Neutrophil (primary cell): Measurements from ENCODE around the gene TRPV3.

Experiments used
- H3K27ac ChIP-seq: fragments of 200-600 bp; sonication (generic); 2 replicates; pipeline ENCODE4 v1.5.1; 2016; ENCODE audit warnings: mild to moderate bottlenecking, moderate library complexity
- H3K27me3 ChIP-seq: fragments of 200-600 bp; sonication (generic); 2 replicates; pipeline ENCODE4 v1.6.0; 2016; ENCODE audit warnings: mild to moderate bottlenecking
- H3K36me3 ChIP-seq: fragments of 200-600 bp; sonication (generic); 2 replicates; pipeline ENCODE4 v1.5.1; 2017
- H3K4me1 ChIP-seq, 2 experiments: fragments of 200-600 bp in 1 of 2; sonication (generic) in 1 of 2; 1 replicate in 1 of 2; 2 replicates in 1 of 2; pipeline versions ENCODE4 v1.5.1 to v1.6.1; 2013 to 2016; ENCODE audit warnings: low read depth in 1 of 2, low read length in 1 of 2, mild to moderate bottlenecking in 1 of 2, moderate library complexity in 1 of 2; ENCODE audit not compliant: control insufficient read depth in 1 of 2, insufficient read depth in 1 of 2
- H3K4me3 ChIP-seq, 2 experiments: fragments of 200-600 bp in 1 of 2; sonication (generic) in 1 of 2; 1 replicate in 1 of 2; 2 replicates in 1 of 2; pipeline ENCODE4 v1.5.1; 2013 to 2016; ENCODE audit warnings: low read depth in 1 of 2, low read length in 1 of 2, mild to moderate bottlenecking in 1 of 2, moderate library complexity in 1 of 2
- H3K9me3 ChIP-seq: fragments of 200-600 bp; sonication (generic); 2 replicates; pipeline ENCODE4 v1.5.1; 2016
- TF ChIP-seq, protein P1 (sequence below): fragments of 200-600 bp; sonication (generic); IDR thresholded peaks from 2 replicates; pipeline ENCODE4 v1.5.1; 2016; ENCODE audit warnings: antibody characterized with exemption

TRPV3 gene

DNA sequence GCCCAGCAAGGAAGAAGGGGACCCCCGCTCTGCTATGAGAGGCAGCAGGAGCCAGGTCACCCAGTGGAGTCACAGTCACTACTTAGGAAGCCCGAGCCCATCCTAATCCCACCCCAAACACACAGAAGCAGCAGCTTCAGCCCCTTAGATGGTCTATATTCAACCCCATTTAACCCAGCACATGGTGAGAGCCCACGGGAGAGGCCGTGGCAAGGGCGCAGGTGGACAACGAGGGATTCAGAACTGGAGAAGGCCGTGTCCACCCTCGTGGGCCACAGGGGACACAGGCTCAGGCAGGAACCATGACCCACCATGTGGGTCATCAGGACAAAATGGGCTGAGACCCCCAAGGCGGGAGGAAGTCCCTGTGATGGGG is 1.6 kb upstream of the TRPV3 start:
- H3K27ac ChIP-seq: no peak overlapping the region
- H3K27me3 ChIP-seq: peaks cover 14% of the 10 kb centered on the region
- H3K9me3 ChIP-seq: no peaks in the 10 kb centered on the region
- no peaks in the 10 kb centered on the region for H3K4me1 ChIP-seq
- no peak overlapping the region for H3K4me3 ChIP-seq
- H3K36me3 ChIP-seq: no peaks in the 10 kb centered on the region
- TF ChIP-seq, protein P1, sequence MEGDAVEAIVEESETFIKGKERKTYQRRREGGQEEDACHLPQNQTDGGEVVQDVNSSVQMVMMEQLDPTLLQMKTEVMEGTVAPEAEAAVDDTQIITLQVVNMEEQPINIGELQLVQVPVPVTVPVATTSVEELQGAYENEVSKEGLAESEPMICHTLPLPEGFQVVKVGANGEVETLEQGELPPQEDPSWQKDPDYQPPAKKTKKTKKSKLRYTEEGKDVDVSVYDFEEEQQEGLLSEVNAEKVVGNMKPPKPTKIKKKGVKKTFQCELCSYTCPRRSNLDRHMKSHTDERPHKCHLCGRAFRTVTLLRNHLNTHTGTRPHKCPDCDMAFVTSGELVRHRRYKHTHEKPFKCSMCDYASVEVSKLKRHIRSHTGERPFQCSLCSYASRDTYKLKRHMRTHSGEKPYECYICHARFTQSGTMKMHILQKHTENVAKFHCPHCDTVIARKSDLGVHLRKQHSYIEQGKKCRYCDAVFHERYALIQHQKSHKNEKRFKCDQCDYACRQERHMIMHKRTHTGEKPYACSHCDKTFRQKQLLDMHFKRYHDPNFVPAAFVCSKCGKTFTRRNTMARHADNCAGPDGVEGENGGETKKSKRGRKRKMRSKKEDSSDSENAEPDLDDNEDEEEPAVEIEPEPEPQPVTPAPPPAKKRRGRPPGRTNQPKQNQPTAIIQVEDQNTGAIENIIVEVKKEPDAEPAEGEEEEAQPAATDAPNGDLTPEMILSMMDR: no peak

DNA sequence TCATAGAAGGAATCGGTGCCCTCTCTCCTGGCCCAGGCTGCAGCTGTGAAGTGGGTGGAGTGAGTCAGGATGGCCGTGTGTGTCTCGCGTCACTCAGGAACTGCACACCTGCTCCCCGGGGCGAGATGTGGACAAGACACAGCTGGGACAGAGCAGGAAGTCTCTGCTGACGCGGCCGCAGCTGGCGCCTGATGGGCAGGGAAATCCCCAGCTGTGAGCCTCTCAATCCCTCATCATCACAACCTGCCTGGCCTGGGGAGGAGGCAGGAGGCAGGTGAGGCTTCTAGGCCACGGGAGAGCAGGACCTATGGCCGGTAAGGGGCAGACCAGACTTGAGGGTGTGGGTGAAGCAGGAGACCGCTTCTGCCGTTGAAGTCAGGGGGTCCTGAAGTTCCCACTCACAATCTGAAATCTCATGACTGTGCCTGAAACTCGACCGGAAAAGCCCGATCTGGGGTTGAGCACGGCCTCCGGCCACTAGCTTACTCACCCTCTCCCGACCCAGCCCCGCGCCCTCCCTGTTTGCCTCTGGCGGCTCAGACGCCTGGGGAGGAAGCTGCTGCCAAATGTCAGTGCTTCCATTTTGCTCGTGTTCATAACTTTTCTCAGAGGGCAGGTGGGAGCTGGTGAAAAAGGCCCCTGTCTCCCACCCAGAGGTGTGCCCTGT is 1.1 kb upstream of the TRPV3 start:
- Histone ChIP-seq H3K36me3 (no peaks in the 10 kb centered on the region), H3K27ac (no peak overlapping the region), H3K4me3 (no peak overlapping the region), H3K9me3 (no peaks in the 10 kb centered on the region), H3K4me1 (no peaks in the 10 kb centered on the region), H3K27me3 (peaks cover 14% of the 10 kb centered on the region)
- TF ChIP-seq, protein P1: no peak

DNA sequence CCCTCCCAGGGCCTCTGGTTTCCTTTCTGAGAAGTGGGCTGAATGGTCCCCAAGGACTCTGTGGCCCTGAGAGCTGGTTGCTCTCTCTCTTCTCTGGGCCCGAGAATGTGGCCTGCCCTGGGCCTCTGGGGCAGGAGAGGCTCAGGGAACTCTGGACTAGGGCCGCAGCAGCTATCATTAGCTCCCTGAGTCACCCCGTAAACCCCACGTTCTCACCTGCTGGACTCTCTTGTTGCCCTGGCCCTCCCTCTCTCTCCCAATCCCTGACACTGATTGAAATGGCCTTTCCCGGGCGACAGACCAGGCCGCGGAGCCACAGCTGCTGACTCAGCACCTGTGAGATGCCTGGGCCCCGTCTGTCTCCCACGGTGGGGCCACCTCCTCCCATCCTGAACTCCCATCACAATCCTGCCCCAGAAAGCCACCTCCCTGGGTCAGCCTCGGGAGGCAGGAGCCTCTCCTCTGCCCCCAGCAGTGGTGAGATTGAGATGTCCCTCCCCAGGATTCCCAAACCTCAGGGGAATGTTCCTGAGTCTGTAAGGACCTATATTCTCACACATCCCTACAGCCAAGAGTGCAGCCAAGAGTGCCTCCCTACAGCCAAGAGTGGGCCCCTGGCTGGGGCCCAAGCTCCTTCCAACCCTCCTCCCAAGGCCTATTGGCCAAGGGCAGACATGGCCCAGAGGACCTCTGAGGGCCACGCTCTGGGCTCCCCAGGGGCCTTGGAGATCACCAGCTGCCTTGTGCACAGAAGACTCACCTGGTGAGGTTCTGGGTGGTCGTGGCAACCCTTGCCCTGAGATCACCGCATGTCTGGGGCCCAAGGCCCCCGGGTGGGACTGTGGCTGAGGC is 470 bp downstream of the TRPV3 start:
- H3K4me1 ChIP-seq: no peaks in the 10 kb centered on the region
- H3K27ac ChIP-seq: no peak overlapping the region
- no peaks in the 10 kb centered on the region for H3K9me3 ChIP-seq
- H3K36me3 ChIP-seq: no peaks in the 10 kb centered on the region
- no peak overlapping the region for H3K4me3 ChIP-seq
- TF ChIP-seq, protein P1: no peak
- peaks cover 14% of the 10 kb centered on the region for H3K27me3 ChIP-seq

DNA sequence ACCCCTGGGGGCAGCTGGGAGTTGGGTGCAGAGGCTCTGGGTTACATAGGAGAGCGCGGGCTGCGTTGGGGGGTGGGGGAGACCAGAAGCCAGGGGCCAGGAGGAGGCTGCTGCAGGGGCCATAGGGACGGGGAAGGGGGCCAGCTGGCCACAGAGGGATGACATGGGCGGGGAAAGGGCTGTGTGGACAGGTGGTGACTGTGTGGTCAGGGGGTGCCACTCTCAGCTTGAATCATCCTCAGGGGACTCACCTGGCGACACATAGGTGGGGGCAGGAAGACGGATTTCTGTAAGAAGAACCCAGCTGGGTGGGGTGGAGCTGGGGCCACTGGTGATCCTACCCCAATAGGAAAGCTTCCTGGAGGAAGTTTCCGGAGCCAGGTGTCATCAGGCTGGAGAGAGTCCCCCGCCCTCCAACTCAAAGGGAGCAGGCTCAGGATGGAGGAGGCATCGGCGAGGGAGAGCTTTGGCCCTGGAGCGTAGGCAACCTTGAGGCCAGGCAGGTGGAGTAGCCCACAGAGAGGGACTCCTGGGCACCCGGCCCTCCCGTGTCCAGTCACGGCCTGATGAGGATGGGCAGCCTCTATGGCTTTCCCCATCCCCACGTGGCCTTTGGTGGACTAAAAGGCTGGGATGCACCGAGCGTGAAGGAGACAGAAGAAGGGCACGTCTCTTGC is 1.2 kb downstream of the TRPV3 start:
- Histone ChIP-seq H3K9me3 (no peaks in the 10 kb centered on the region), H3K27ac (no peak overlapping the region), H3K4me1 (no peaks in the 10 kb centered on the region), H3K4me3 (no peak overlapping the region), H3K27me3 (peaks cover 14% of the 10 kb centered on the region), H3K36me3 (no peaks in the 10 kb centered on the region)
- TF ChIP-seq, protein P1: no peak

DNA sequence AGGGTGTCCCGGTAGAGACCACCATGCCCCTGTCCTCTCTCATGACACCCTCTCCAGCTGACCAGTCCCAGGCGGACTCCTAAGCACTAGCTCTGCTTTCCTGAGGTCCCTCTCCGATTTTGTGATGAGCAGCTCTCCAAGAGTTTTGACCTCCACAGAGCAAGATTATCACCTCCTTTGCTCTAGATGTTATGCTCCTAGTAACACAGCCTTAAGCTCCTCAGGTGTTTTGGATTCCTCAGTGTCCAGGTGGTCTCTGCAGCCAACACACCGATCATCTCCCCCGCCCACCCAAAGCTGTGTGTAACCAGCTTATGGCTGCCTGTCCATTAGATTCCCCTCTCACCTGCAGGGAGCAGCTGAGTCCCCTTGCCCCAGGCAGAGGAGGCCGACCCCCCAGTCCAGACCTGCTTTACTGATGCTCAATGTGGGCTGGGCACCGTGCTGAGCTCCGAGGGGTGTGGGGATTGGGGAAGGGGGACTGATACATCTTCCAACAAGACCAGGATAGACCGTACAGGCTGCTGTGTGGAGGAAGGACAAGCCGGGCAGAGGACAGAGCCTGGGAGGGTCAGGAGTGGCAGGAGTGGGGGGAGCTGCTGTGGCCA is 2.3 kb downstream of the TRPV3 start:
- Histone ChIP-seq H3K27ac (no peak overlapping the region), H3K4me3 (no peak overlapping the region), H3K9me3 (no peaks in the 10 kb centered on the region), H3K36me3 (no peaks in the 10 kb centered on the region), H3K27me3 (peaks cover 14% of the 10 kb centered on the region), H3K4me1 (no peaks in the 10 kb centered on the region)
- TF ChIP-seq, protein P1: no peak
